Stimulated activated naive CD4-positive, alpha-beta T cell (primary cell): Measurements from ENCODE around the gene CAMKK1.

ENCODE experiments used
- DNase-seq, 6 experiments: peaks; one replicate each; lab custom pipeline; 2025; lab: John Stamatoyannopoulos, UW

The CAMKK1 gene

GRCh38 chr17:3896108-3896967, 3.5 kb upstream of the CAMKK1 start:
- DNase-seq: no peak

- DNase-seq: no peak
These were observed 2.5 kb upstream of the CAMKK1 start for GRCh38 chr17:3895354-3895753.

GRCh38 chr17:3894911-3895343, 2.1 kb upstream of the CAMKK1 start:
- DNase-seq: no peak

GRCh38 chr17:3894188-3894587, 1.3 kb upstream of the CAMKK1 start:
- DNase-seq: no peak

- DNase-seq: no peak
These were observed 865 bp upstream of the CAMKK1 start for GRCh38 chr17:3893720-3894116.

GRCh38 chr17:3892095-3892998, 506 bp downstream of the CAMKK1 start:
- peak; percentile 80 to 85 (median 81) for DNase-seq

- no peak for DNase-seq
These were observed 1.2 kb downstream of the CAMKK1 start for GRCh38 chr17:3891626-3892094.

GRCh38 chr17:3890878-3891219, 2.0 kb downstream of the CAMKK1 start:
- DNase-seq: no peak

GRCh38 chr17:3890082-3890877, 2.6 kb downstream of the CAMKK1 start:
- DNase-seq: no peak

GRCh38 chr17:3889325-3890012, 3.4 kb downstream of the CAMKK1 start:
- no peak for DNase-seq

GRCh38 chr17:3888343-3889171, 4.3 kb downstream of the CAMKK1 start:
- DNase-seq: no peak

- no peak for DNase-seq
These were observed 5.0 kb downstream of the CAMKK1 start for GRCh38 chr17:3887804-3888203.

- no peak for DNase-seq
These were observed 5.5 kb downstream of the CAMKK1 start for GRCh38 chr17:3887394-3887793.

GRCh38 chr17:3886776-3887175, 6.1 kb downstream of the CAMKK1 start:
- peak in 1 of 6 experiments; percentile 23 for DNase-seq

- no peak for DNase-seq
These were observed 6.9 kb downstream of the CAMKK1 start for GRCh38 chr17:3885970-3886369.

- DNase-seq: no peak
These were observed 7.6 kb downstream of the CAMKK1 start for GRCh38 chr17:3885271-3885670.

GRCh38 chr17:3884188-3884587, 8.7 kb downstream of the CAMKK1 start:
- DNase-seq: no peak

GRCh38 chr17:3882276-3882675, 10.6 kb downstream of the CAMKK1 start:
- no peak for DNase-seq

- no peak for DNase-seq
These were observed 11.9 kb downstream of the CAMKK1 start for GRCh38 chr17:3880983-3881382.

GRCh38 chr17:3879591-3880417, 13.0 kb downstream of the CAMKK1 start:
- no peak for DNase-seq
